Loucy (cell line): ENCODE data around the gene PPFIA1.

Source experiments
- H2AFZ ChIP-seq: fragments of 200-600 bp; sonication (generic); 2 replicates; pipeline ENCODE4 v1.6.0; 2016; ENCODE audit warnings: antibody characterized with exemption, mild to moderate bottlenecking, low read length, moderate library complexity
- H3F3A ChIP-seq: fragments of 200-600 bp; 2 replicates; pipeline ENCODE4 v1.6.0; 2016; ENCODE audit warnings: antibody characterized with exemption, low read depth, mild to moderate bottlenecking
- H3K27me3 ChIP-seq: fragments of 200-600 bp; sonication (generic); 2 replicates; pipeline ENCODE4 v1.6.1; 2014; ENCODE audit warnings: low read length, mild to moderate bottlenecking; ENCODE audit not compliant: insufficient read depth, poor library complexity, severe bottlenecking
- H3K36me3 ChIP-seq: fragments of 200-600 bp; sonication (generic); 2 replicates; pipeline ENCODE4 v1.6.1; 2016; ENCODE audit warnings: low read length; ENCODE audit not compliant: insufficient read depth
- H3K4me1 ChIP-seq: fragments of 200-600 bp; sonication (generic); 2 replicates; pipeline ENCODE4 v1.5.1; 2014; ENCODE audit warnings: low read length, mild to moderate bottlenecking; ENCODE audit not compliant: insufficient read depth, poor library complexity, severe bottlenecking
- H3K4me2 ChIP-seq: fragments of 200-600 bp; sonication (generic); 2 replicates; pipeline ENCODE4 v1.6.0; 2014; ENCODE audit warnings: antibody characterized with exemption, low read length, low read depth, mild to moderate bottlenecking; ENCODE audit not compliant: poor library complexity, severe bottlenecking
- H3K4me3 ChIP-seq: fragments of 200-600 bp; sonication (generic); 2 replicates; pipeline ENCODE4 v1.5.1; 2014; ENCODE audit warnings: low read length, mild to moderate bottlenecking, mixed read lengths; ENCODE audit not compliant: poor library complexity, severe bottlenecking
- H3K79me2 ChIP-seq: fragments of 200-600 bp; sonication (generic); 2 replicates; pipeline ENCODE4 v1.6.1; 2014; ENCODE audit warnings: low read length; ENCODE audit not compliant: insufficient read depth
- H3K9ac ChIP-seq: fragments of 200-600 bp; sonication (generic); 2 replicates; pipeline ENCODE4 v1.6.0; 2014; ENCODE audit warnings: mild to moderate bottlenecking, low read depth, low read length, moderate library complexity; ENCODE audit not compliant: poor library complexity, severe bottlenecking
- H3K9me2 ChIP-seq: fragments of 200-600 bp; sonication (generic); replicated peaks from 2 replicates; pipeline ENCODE4 v1.6.1; 2016; ENCODE audit warnings: low read depth, low read length, mixed read lengths
- H3K9me3 ChIP-seq: fragments of 200-600 bp; sonication (generic); 2 replicates; pipeline ENCODE4 v1.6.1; 2014; ENCODE audit warnings: mild to moderate bottlenecking, antibody characterized with exemption, low read length, low read depth; ENCODE audit not compliant: insufficient read depth
- H4K20me1 ChIP-seq: fragments of 200-600 bp; sonication (generic); 2 replicates; pipeline ENCODE4 v1.6.0; 2014; ENCODE audit warnings: antibody characterized with exemption, low read length, mild to moderate bottlenecking; ENCODE audit not compliant: insufficient read depth, poor library complexity, severe bottlenecking
- CTCF ChIP-seq: fragments of 200-600 bp; sonication (generic); conservative IDR thresholded peaks from 2 replicates; pipeline ENCODE4 v1.5.1; 2014; ENCODE audit warnings: mild to moderate bottlenecking, antibody characterized with exemption, low read length
- EZH2phosphoT487 ChIP-seq: fragments of 200-600 bp; IDR thresholded peaks from 2 replicates; pipeline ENCODE4 v1.6.1; 2018; ENCODE audit warnings: antibody characterized with exemption, mild to moderate bottlenecking, moderate library complexity, borderline replicate concordance

Gene PPFIA1

DNA sequence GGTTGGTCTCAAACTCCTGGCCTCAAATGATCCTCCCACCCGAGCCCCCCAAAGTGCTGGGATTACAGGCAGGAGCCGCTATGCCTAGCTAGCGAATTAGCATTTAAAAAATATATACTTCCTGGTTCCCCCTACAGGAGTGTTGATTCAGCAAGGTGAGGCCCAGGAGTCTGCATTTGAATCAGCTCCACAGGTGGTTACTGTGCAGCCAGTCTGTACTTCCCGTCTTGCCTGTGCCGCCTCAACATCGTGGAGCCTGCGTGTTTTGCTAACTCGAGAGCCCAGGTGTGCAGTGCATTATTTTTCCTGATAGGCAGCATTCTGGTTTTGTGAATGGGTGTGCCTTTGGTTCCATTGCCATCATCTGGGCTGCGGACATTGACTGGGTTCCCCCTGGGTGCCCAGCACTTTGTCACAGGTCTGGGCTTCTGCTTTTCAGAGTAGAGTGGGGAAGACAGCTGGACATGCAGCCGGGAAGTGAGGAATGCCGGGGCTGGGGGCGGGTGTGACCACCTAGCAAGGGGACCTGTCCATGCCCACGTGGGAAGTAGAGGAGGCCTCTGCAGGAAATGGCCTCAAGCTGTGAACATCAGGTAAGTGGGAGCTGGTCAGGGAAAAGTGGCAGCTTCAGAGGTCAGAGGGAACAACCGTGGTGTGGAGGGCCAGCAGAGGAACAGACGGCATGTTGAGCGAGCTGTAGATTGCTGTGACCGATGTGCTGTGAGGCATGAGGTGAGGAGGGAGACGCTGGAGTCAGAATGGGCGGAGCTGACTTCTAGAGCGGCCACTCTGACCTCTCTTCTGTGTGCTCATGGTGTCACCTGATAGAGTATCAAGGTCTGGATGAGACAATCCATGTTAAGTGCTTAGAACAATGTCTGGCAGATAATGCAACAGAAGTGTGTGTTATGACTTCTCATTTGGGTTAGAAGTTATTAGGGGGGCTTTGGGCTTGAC, 42.2 kb downstream of the PPFIA1 start:
- H3K27me3 ChIP-seq, result no peaks in the 10 kb centered on the region
- H3K4me2 ChIP-seq, result no peak overlapping the region
- peaks cover 6% of the 10 kb centered on the region for H4K20me1 ChIP-seq
- H3K36me3 ChIP-seq, result peaks cover 3% of the 10 kb centered on the region; the same call in 1 of the 2 replicates
- H2AFZ ChIP-seq, result no peak overlapping the region
- H3K4me3 ChIP-seq, result no peak overlapping the region
- H3K9ac ChIP-seq, result no peak overlapping the region
- TF ChIP-seq EZH2phosphoT487 (no peak), CTCF (no peak)
- H3K9me2 ChIP-seq, result no peaks in the 10 kb centered on the region
- H3F3A ChIP-seq, result no peaks in the 10 kb centered on the region
- H3K9me3 ChIP-seq, result no peaks in the 10 kb centered on the region
- H3K4me1 ChIP-seq, result peaks cover 2% of the 10 kb centered on the region
- H3K79me2 ChIP-seq, result peaks cover 53% of the 10 kb centered on the region; the same call in 1 of the 2 replicates

DNA sequence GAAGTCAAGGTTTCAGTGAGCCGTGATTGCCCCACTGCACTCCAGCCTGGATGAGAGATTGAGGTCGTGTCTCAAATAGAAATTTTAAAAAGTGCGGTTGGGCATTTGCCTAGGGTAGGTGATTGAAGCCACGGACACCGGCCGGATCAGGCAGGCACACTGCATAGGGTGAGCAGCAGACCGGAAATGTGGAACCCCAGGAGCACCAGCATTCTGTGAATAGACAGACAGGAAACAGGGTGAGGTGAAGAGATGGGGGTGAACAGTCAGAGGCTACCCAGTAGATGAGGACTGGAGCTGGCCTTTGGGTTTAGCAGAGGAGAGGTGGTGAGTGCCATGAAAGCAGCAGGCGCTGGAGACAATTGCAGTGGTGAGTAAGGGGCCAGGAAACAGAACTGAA, 43.5 kb downstream of the PPFIA1 start:
- Histone ChIP-seq H4K20me1 (peaks cover 6% of the 10 kb centered on the region), H3K4me3 (no peak overlapping the region), H3K4me1 (no peaks in the 10 kb centered on the region), H3K27me3 (no peaks in the 10 kb centered on the region), H3K9me3 (no peaks in the 10 kb centered on the region), H3F3A (no peaks in the 10 kb centered on the region), H3K79me2 (peaks cover 46% of the 10 kb centered on the region), H3K9me2 (no peaks in the 10 kb centered on the region), H3K4me2 (no peak overlapping the region), H3K9ac (no peak overlapping the region), H2AFZ (no peak overlapping the region), H3K36me3 (peaks cover 7% of the 10 kb centered on the region; the same call in 1 of the 2 replicates)
- TF ChIP-seq CTCF, result no peak

DNA sequence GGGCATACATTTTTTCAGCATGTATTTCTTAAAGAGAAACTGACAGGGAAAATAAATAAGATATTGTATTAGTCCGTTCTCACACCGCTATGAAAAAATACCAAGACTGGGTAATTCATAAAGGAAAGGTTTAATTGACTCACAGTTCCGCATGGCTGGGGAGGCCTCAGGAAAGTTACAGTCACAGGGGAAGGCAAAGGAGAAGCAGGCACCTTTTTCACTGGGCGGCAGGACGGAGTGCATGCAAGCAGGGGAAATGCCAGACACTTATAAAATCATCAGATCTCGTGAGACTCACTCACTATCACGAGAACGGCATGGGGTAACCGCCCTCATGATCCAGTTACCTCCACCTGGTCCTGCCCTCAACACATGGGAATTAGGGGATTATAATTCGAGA, 44.2 kb downstream of the PPFIA1 start:
- H3K4me1 ChIP-seq, result no peaks in the 10 kb centered on the region
- H3K9ac ChIP-seq, result no peak overlapping the region
- H3K36me3 ChIP-seq, result peaks cover 10% of the 10 kb centered on the region; the same call in 1 of the 2 replicates
- no peaks in the 10 kb centered on the region for H3F3A ChIP-seq
- no peaks in the 10 kb centered on the region for H3K9me3 ChIP-seq
- H3K4me3 ChIP-seq, result no peak overlapping the region
- H3K79me2 ChIP-seq, result peaks cover 41% of the 10 kb centered on the region
- H2AFZ ChIP-seq, result no peak overlapping the region
- no peaks in the 10 kb centered on the region for H3K27me3 ChIP-seq
- peaks cover 6% of the 10 kb centered on the region for H4K20me1 ChIP-seq
- TF ChIP-seq EZH2phosphoT487, result no peak
- TF ChIP-seq CTCF, result no peak
- no peaks in the 10 kb centered on the region for H3K9me2 ChIP-seq
- no peak overlapping the region for H3K4me2 ChIP-seq
